HG03565 (cell line): ENCODE data around the gene PKIB.
A peak's percentile ranks its signal among the peaks of the same experiment; 100 is the strongest.

Experiments used
- ATAC-seq: cut with Tn5 transposase; IDR thresholded peaks from one replicate; pipeline ENCODE4 v1.9.1; 2021; ENCODE audit warnings: mild to moderate bottlenecking, moderate library complexity; ENCODE audit not compliant: unreplicated experiment

The PKIB gene

DNA sequence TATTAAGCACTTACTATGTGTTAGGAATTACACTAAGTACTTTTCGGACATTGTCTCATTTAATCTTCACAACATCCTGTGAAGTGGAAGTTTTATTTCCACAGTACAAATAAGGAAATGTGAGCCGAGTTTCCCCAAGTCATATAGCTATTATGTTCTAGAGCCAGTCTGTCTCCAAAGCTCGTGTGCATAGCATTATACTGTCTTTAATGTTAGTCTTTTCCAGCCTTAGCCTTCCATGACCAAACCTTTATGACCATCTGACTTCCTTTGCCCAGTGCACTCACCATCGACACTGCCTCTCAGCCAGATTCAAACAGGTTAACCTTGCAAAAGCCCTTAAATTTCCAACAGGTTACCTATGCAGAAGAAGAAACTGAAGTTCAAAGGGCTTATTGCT lies 55.7 kb downstream of the PKIB start:
- ATAC-seq = no peak

DNA sequence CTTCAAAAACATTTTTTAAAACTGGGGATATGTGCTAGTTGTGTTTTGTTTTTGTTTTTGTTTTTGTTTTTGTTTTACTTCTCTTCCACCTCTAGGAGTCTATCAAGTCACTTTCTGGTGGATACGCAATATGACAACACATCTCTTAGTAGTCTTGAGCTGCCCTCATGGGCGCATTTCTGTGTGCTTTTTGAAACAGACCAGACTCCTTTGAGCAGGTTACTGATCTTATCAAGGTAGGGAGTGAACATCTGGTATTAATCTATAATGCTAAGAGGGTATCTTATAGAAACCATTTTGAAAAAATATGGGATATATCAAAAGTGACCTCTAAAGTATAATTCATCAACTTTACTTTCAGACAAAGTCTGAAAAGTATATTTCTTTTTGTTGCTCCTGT lies 56.2 kb downstream of the PKIB start:
- ATAC-seq = no peak

DNA sequence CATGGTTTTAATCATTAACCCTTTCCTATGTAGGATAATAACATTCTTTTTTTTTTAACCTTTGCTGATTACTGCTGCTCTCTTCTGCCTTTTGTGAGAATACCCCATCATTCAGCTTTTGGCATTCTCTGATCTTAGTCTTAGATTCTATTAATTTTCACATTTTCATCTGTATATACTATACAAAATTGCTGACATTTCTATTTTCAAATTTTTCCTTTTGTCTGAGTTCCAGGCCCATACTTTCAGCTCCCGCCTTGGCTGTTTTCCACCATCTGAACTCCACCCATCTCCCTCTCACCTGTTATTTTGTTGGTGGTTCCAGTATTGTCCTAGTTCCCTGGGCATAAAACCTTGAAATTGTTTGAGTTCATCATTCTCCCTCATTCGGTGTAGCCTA lies 59.2 kb downstream of the PKIB start:
- ATAC-seq = no peak

DNA sequence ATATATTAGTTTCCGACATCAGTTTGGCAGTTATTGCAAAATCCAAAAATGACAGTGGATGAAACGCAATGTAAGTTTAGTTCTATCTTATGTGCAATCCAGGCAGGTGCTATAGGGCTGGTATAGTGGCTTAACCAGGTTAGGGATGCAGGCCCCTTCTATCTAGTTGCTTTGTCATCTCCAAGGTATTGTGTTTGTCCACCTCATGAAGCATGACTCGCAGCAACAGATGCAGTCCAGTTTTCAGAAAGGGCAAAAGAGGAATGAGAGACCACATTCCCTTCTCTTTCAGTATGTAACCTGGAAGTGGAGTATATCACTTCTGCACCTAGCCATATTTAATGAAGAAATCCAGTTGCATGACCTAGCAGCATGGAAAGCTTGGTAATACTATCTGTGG lies 59.7 kb downstream of the PKIB start:
- ATAC-seq = no peak

DNA sequence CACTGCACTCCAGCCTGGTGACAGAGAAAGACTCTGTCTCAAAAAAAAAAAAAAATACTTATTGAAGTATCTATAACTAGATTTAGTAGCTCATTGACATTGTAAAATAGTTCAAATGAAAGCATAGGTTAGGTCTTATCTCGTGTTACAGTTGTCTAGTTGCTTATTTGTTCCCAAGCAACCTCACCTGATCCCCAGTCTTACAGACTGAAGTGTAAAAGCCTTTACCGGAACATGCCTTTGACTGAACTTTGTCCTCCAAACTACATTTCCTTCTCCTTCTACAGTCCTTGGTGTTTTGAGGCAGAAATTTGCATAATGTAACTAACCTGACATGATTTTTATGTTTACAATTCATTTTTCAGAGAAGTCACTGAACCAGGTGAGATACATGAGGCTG lies 61.0 kb downstream of the PKIB start:
- no peak for ATAC-seq

DNA sequence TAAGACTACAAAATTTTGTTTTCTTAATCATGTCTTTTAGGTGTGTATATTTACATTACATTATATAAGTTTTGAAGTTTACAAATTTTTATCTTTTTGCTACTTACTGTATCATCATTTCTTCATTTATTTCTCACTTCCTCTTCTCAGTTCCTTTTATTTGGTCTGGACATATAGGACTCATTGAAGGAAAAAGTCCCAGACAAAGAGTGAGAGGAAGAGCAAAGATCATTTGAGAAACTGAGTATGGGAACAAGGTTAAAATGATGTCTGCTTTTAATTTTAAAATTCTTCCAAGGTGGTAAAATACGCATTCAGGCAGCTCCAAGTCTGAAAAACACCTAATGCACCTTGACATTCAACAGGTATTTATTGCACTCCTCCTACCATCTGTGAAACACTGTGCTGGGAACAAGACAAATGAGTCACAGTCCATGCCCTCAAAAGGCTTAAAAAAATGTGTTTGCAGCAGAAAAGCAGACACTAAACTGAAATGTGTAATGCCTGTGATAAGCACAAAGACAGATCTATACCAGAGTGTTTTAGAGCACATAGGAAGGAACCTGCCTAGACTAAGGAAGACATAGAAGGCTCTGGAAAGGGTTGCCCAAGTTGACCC lies 63.2 kb downstream of the PKIB start:
- peak; percentile 63 for ATAC-seq

DNA sequence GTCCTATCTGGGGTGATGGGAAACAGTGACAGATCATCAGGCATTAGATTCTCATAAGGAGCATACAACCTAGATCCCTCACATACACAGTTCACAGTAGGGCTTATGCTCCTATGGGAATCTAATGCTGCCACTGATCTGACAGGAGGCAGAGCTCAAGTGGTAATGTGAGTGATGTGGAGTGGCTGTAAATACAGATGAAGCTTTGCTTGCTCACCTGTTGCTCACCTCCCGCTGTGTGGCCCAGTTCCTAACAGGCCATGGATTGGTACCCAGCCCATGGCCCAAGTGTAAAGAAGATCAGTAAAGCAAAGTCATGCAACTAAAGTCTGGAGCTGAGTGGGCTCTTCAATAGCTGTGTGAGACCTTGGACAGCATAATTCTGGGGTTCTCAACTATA lies 65.9 kb downstream of the PKIB start:
- ATAC-seq = no peak

DNA sequence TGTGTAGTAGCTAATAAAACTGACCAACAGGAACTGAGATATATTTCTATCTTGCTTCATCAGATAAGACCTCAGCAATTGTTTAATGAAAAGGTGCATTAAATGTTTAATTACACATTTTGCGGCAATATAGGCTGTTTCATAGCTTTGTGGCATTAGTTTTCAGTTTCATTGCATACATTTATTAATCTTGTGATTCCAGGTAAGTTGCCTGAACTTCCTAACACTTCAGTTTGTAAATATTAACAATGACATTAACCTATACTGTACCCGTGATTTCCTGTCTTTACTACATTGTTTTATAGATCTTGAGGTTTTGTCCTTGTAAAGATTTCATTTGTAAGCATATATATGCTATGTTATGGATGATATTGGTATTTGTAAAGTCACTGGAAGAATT lies 66.5 kb downstream of the PKIB start:
- ATAC-seq = no peak

DNA sequence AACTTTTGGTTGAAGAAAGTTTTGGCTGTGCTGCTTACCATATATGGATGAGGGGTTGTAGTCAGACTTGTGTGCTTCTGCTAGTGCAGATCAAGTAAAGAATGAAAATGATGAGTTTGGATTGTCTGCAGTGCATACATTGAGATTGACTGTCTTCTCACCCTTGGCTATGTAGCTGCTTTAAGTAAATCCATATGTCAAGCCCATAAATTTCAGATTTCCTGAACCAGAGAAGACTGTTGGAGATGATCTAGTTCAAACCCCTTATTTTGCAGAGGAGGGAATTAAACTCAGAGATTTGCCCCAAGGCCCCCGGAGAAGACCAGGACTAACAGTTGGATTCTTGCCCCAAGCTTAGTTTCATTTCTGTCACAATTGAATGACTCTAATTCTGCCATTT lies 67.2 kb downstream of the PKIB start:
- ATAC-seq = no peak

DNA sequence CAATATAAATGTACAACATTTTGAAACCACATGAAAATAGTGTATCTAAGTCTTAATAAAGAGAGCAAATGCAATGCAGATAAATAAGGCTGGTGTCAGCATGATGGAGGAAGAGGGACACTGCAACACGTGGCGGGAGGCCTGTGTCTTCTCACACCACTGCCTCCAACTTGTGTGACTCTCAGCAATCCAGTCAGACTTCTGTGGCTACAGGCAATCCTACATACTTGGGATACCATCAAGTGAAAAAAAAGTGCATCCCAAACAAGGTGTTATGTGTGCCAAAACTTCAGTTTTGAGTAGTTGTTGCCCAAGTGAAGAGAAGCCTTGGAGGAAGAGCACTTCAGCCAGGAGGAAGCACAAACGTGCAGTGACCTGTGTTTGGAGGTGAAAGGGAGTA lies 68.6 kb downstream of the PKIB start:
- ATAC-seq = no peak

DNA sequence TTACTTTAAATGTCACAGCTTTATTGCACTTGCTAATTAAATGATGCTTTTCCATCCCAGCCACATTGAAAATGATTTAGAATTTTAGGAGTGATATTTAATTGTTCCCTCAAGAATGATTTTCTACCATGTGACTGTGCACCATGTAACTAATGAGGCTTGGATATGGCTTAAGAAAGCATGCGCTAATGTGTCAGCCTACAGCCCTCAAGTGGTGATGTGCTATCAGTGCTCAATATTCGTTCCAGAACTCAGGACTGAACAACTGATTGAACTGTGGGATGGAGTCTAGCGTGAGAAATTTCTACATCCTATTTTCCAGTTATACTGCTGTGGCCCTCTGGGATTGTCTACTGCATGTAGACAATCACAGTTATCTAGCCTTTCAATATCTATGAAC lies 71.5 kb downstream of the PKIB start:
- no peak for ATAC-seq

DNA sequence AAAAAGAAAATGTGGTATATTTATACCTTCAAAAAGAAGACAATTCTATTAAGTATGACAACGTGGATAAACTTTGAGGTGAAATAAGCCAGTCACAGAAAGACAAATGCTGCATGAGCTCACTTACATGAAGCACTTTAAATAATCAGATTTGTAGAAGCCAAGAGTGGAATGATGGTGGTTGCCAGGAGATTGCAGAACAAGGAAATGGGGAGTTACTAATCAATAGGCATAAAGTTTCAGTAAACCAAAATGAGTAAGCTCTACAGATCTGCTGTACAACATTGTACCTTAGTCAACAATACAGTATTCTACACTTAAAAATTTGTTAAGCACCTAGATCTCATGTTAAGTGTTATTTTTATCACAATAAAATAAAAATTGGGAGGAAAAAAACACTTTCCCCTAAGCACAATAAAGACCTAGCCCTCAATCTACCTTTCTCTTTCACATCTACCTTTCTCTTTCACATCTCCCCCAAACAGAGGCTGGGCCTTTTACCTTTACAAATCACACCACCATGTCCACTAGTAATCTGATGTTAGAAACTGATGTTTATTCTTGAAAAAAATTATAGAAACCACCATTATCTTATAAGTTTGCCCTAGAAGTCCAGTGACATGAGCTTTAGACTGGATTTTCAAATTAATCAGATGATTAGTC lies 73.9 kb downstream of the PKIB start:
- no peak for ATAC-seq

DNA sequence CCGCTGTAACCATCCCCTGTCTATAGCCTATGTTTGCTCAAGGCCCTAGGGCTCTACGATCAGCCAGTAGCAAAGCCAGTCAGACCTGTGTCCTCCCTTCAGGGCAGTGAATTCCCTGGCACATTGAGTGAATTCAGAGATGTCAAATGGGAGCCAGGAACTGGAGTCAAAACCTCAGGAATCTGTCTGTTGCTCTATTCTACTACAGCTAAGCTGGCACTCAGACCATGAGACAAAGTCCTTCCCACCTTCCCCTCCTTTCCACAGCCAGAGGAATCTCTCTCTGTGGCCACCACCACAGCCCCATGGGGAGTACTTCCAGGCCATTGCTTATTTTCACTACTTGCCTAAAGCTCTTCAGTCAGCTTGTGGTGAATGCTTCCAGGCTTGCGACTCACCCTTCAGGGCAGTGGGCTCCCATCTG lies 82.0 kb downstream of the PKIB start:
- no peak for ATAC-seq

DNA sequence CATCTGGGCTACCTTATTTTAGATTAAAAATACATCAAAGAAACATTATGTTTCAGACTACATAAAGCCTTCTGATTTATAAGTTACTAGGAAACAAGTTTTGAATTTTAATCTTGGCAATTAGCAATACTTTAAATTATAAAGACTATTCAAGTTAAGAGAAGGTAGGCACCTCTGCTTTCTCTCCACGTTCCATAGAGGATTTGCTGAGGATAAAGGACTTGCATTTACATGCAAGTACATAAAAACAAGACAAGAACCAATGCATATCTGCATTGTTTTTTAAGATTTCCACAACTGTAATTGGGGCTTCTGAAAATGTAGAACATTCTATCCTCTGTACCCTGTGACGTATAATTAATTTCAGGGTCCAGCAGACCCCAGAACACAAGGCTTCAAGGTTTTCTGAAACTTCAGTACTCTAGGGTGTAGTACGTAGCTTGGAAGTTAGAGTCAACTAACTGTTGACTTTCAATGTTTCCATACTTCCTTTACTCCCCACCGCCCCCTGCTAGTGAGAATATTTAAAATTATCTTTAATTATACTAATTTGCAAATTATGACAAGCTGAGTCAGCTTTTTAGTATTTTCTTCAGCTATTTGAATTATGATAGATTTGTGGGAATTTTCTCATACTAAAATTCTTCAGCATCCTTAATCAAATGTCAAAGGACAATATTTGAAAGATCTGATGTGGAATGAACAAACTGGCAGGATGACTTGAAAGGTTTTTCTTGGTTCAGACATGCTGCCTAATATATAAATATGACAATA lies 82.8 kb downstream of the PKIB start:
- ATAC-seq = no peak

DNA sequence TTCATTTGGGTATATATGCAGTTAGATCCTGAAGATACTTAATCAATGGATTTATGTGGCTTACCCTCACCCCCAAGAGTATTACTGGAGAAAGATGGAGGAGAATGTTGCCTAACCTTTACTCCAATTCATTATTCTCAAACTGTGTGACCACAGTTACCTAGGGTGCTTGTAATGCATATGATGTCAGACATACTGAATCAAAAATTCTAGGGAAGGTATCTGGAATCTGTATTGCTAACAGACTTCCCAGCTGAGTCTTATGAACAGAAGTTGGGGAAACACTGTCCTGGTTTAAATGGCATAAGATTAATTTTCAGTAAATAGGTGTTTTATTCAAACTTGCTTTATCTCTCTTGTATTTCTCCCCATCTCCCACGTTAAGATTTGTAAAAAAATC lies 83.9 kb downstream of the PKIB start:
- no peak for ATAC-seq

DNA sequence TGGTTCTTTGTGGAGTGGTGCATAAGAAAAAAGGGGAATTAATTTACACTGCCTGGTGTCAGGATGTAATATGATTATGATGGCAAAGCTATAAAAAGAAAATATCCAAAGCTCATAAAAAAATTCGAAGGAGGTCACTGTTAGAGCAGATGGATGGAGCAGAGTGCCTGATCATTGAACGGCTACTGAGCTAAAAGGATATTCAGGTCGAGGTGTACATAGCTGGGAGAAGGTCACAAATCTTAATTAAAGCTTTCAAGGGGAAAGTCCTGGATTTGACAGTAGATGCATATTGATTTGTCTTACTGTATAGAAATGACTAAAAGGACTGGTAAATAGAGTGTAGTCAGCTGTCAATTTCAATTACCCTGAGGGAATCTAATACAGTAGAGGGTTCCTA lies 84.4 kb downstream of the PKIB start:
- ATAC-seq = no peak

DNA sequence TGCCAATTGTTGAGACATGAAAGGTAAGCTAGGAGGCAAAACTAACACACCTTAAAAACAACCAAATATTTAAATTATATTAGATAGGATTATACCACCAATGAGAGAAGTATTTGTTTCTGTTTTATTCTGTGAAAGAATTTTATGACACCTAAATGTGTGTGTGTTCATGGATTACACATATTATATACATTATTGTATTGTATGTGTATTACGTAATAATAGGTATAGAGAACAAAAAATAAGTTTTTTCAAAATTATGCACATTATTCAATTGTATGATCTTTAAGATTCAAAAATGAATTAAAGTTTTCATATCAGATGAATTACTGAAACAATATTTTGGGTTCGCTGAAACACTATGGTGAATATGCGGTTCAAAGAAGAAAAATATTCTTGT lies 85.0 kb downstream of the PKIB start:
- ATAC-seq = no peak

DNA sequence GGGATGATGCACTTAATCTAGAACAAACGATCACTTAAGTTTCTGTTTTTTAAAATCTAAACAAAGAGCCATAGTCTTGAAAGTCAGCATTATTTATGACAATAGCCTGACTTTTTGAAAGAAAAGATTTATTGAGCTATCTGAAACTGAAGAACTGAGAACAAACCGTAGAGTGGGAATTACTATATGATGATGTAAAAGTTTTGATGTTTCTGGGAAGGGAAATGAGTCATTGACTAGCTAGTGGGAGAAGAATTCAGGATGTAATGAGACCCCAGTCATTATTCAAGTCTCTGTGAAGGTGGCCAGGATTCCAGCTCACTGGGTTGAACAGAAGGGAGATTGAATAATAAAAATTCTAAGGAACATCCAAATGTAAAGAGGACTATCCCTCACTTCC lies 85.9 kb downstream of the PKIB start:
- no peak for ATAC-seq

DNA sequence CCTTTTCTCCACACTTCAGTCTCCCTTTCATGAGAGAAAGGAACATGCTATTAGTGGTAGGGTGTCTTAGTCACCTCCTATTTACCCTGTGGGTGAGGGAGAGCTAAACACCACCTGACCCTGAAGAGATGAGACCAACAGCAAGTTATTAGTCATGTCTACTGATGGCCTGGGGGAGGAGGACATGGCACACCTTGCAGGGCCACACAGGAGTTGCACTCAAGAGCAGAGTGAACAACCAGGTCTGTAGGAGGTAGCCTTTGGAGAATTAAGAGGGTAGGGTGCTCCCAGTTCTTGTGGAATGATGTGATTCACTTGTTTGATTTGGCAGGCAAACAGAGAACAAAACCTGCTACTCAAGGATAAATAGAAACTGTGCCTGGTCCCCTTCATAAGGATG lies 86.6 kb downstream of the PKIB start:
- no peak for ATAC-seq

DNA sequence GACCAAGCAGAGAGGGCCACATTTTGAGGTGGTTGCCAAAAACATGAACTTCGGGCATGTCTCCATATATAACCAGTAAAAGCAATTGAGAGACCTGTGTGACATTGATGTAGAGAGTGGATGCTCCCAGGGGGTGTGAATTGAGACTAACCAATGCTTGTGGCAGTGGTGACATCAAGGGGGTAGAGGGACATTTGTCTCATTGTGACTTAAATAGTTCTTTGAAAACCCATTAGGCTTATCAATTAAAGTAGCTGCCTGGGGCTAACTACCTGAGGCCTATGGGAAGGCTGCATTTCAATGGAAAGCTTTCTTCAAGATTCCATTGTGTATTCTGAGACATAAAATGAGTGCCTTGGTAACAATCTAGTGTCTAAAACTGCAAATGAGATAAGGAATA lies 87.3 kb downstream of the PKIB start:
- ATAC-seq = no peak

DNA sequence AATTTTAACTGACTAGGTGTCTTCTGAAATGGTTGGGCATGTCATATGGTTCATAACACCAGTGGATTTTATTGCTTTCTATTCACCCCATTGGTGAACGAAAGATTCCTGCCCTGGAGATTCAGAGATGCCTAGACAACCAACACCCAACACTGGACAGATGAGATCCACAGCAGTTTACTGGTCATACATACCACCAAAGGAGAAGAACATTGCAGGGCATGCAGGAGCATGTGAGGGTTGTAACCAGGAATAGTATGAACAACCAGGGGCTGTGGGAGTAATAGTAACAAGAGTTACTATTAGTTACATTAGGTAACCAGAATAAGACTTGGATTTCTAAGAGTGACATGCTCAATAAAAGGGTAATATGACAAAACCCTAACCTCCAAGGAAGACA lies 91.5 kb downstream of the PKIB start:
- ATAC-seq = no peak

DNA sequence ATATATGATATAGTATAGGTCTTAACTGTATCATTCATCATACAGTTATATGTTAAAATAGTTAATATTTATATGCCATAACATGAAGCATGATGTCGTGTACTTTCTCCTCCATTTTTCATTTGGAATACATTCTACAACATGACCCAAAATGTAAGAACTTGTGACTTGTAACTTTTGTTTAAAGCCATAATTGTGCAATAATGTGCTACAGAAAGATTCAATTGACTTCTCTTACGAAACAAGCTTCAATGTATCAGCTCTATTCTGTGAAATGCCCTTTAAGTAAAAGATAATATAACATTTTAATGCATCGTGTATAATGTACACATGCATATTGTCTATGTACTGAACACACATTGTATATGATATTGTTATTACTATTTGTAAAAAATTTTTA lies 92.6 kb downstream of the PKIB start:
- ATAC-seq = no peak
